GM12878 (cell line): ENCODE data around the gene MTIF2. TPM values are rescaled to one million over a fixed set of nuclear protein-coding genes. Genes with fewer than 3 reads are reported as not detected.

ENCODE experiments used
- ATAC-seq: fragments of 200-7000 bp; cut with Tn5 transposase; 3 replicates; pipeline ENCODE4 v1.9.1; 2020; ENCODE audit warnings: mild to moderate bottlenecking, moderate library complexity
- BruUV-seq: library from RNA; stranded (reverse); fragments of 400-500 nt; replicated peaks from 2 replicates; lab custom pipeline; 2021; lab: Mats Ljungman, UMichigan
- CTCF ChIA-PET: fragments of 300-600 bp; sonication (Branson Sonifier 250); formaldehyde crosslinking; extraction: SDS; loops from one replicate; lab custom pipeline; 2021; ENCODE audit warnings: inconsistent platforms; lab: Yijun Ruan, JAX
- POLR2A ChIA-PET: fragments of 350-600 bp; formaldehyde crosslinking; extraction: SDS; loops from one replicate; lab custom pipeline; 2021; ENCODE audit warnings: inconsistent platforms; lab: Charles Lee
- RAD21 ChIA-PET: fragments of 300-600 bp; sonication (Branson Sonifier 250); formaldehyde crosslinking; loops from one replicate; lab custom pipeline; 2023; ENCODE audit warnings: antibody characterized with exemption; ENCODE audit not compliant: unreplicated experiment; lab: Charles Lee
- SMC1A ChIA-PET: fragments of 300-600 bp; sonication (Branson Sonifier 250); formaldehyde crosslinking; loops from one replicate; lab custom pipeline; 2023; ENCODE audit not compliant: unreplicated experiment, uncharacterized antibody; lab: Charles Lee
- DNase-seq: peaks from one replicate; pipeline ENCODE4 v3.0.0-alpha.2; 2011; ENCODE audit warnings: low read depth, low spot score
- FAIRE-seq: peaks from 3 replicates; lab custom pipeline; 2011; peaks lifted over from hg19 to GRCh38; lab: Jason Lieb, UNC
- H2AFZ ChIP-seq: 2 replicates; pipeline ENCODE4 v1.6.0; 2011; ENCODE audit warnings: low read depth, low read length, control low read depth; ENCODE audit not compliant: control insufficient read depth
- H3K27ac ChIP-seq: 2 replicates; pipeline ENCODE4 v1.5.1; 2011; ENCODE audit warnings: control low read depth; ENCODE audit not compliant: control insufficient read depth, insufficient read depth
- H3K27me3 ChIP-seq, 2 experiments: replicated peaks in 1 of 2; 2 replicates each; pipeline versions ENCODE4 v1.6.0 to v1.6.1; 2011; ENCODE audit warnings: low read length in 1 of 2; ENCODE audit not compliant: control insufficient read depth in 2 of 2, insufficient read depth in 2 of 2
- H3K36me3 ChIP-seq, 2 experiments: 2 replicates each; pipeline ENCODE4 v1.5.1; 2011; ENCODE audit warnings: low read length in 1 of 2; ENCODE audit not compliant: control insufficient read depth in 2 of 2, insufficient read depth in 2 of 2
- H3K4me1 ChIP-seq: 2 replicates; pipeline ENCODE4 v1.6.1; 2011; ENCODE audit warnings: mild to moderate bottlenecking, low read length, moderate library complexity, mixed read lengths; ENCODE audit not compliant: control insufficient read depth, insufficient read depth
- H3K4me2 ChIP-seq: 2 replicates; pipeline ENCODE4 v1.6.0; 2011; ENCODE audit warnings: control low read depth; ENCODE audit not compliant: control insufficient read depth, insufficient read depth
- H3K4me3 ChIP-seq: fragments of 200-600 bp; sonication (generic); 2 replicates; pipeline ENCODE4 v1.5.1; 2016
- H3K79me2 ChIP-seq: 2 replicates; pipeline ENCODE4 v1.6.0; 2011; ENCODE audit warnings: low read length; ENCODE audit not compliant: control insufficient read depth, insufficient read depth
- H3K9ac ChIP-seq: 2 replicates; pipeline ENCODE4 v1.8.0; 2011; ENCODE audit warnings: low read length, control low read depth, mixed read lengths; ENCODE audit not compliant: control insufficient read depth, insufficient read depth
- H3K9me3 ChIP-seq: replicated peaks from 3 replicates; pipeline ENCODE4 v1.5.1; 2011; ENCODE audit warnings: mild to moderate bottlenecking, low read length; ENCODE audit not compliant: control insufficient read depth, insufficient read depth
- H4K20me1 ChIP-seq: 2 replicates; pipeline ENCODE4 v1.6.0; 2011; ENCODE audit not compliant: control insufficient read depth, insufficient read depth
- CBX5 ChIP-seq: sonication (generic); IDR thresholded peaks from 2 replicates; pipeline ENCODE4 v1.6.1; 2016; ENCODE audit warnings: low read depth, moderate library complexity, mild to moderate bottlenecking, inconsistent platforms
- KDM1A ChIP-seq: fragments of 200-600 bp; sonication (generic); IDR thresholded peaks from 2 replicates; pipeline ENCODE4 v1.6.1; 2016; ENCODE audit warnings: borderline replicate concordance
- PML ChIP-seq: IDR thresholded peaks from 2 replicates; pipeline ENCODE4 v1.6.1; 2012; ENCODE audit warnings: low read length, inconsistent platforms
- RBBP5 ChIP-seq: fragments of 200-600 bp; sonication (generic); conservative IDR thresholded peaks from 2 replicates; pipeline ENCODE4 v1.6.1; 2016
- REST ChIP-seq: IDR thresholded peaks from 2 replicates; pipeline ENCODE4 v1.6.1; 2012; ENCODE audit warnings: mild to moderate bottlenecking, low read depth, low read length
- SIX5 ChIP-seq: IDR thresholded peaks from 2 replicates; pipeline ENCODE4 v1.6.1; 2011; ENCODE audit warnings: mild to moderate bottlenecking, low read depth, low read length, moderate library complexity; ENCODE audit not compliant: severe bottlenecking
- SMC3 ChIP-seq: IDR thresholded peaks from 2 replicates; pipeline ENCODE4 v1.6.1; 2011; ENCODE audit warnings: low read length, improper control_type of control experiment, borderline replicate concordance
- ZBED1 ChIP-seq: IDR thresholded peaks from 2 replicates; pipeline ENCODE4 v1.6.1; 2016; ENCODE audit warnings: borderline replicate concordance
- ZBTB40 ChIP-seq: fragments of 450-650 bp; IDR thresholded peaks from 2 replicates; pipeline ENCODE4 v1.6.1; 2016; ENCODE audit warnings: mild to moderate bottlenecking, moderate library complexity, borderline replicate concordance
- ZNF687 ChIP-seq: fragments of 450-650 bp; IDR thresholded peaks from 2 replicates; pipeline ENCODE4 v1.6.1; 2017; ENCODE audit warnings: mild to moderate bottlenecking, moderate library complexity
- WGBS: methylation state at CpG from one replicate; pipeline ENCODE4 v1.1.6; 2016; ENCODE audit warnings: low lambda C conversion rate; ENCODE audit not compliant: insufficient replicate concordance, insufficient coverage; ENCODE audit errors: missing lambda C conversion rate; 5-methylcytosine and 5-hydroxymethylcytosine counted together
- in situ Hi-C: fragments of 300-500 bp; cut with MboI; formaldehyde crosslinking; loops from 9 replicates; pipeline ENCODE4 v1.14.3; 2018; ENCODE audit warnings: mixed read lengths
- intact Hi-C: fragments of 100-400 bp; cut with micrococcal nuclease; formaldehyde crosslinking; loops from one replicate; pipeline ENCODE4 v1.14.2; 2022; ENCODE audit not compliant: unreplicated experiment
- polyA plus RNA-seq, 11 experiments: library from polyadenylated mRNA; depleted of rRNA in 4 of 11; unstranded in 6 of 11; stranded (reverse) in 5 of 11; fragments of >200 nt; fragmentation: Nextera tagmentation in 4 of 11; fragmentation: Illumina TruSeq in 1 of 11; extraction: Ambion mirVana in 4 of 11; extraction: Trizol in 1 of 11; gene quantifications; 1 replicate in 1 of 11; 2 replicates in 10 of 11; pipeline versions ENCODE4 v1.2.1 to v1.2.3, GENCODE V29; 2011 to 2016; ENCODE audit warnings: inconsistent platforms in 2 of 11, missing spikeins in 2 of 11, low read depth in 1 of 11
- total RNA-seq, 4 experiments: library from RNA; depleted of rRNA in 3 of 4; stranded (reverse); fragments of >200 nt in 3 of 4; fragmentation: Illumina TruSeq in 1 of 4; extraction: Trizol in 1 of 4; gene quantifications; 2 replicates each; pipeline versions ENCODE4 v1.2.1 to v1.2.3, GENCODE V29; 2013 to 2021
- TF ChIP-seq, protein P1 (sequence below): IDR thresholded peaks from 2 replicates; pipeline ENCODE4 v1.6.1; 2011; ENCODE audit warnings: borderline replicate concordance, low read depth, mild to moderate bottlenecking, moderate library complexity, mixed read lengths, low read length; ENCODE audit not compliant: insufficient read depth; ENCODE audit errors: extremely low read length

The MTIF2 gene
- total and polyA plus RNA-seq, 10 of the 15 experiments (the other 5 are each of a cell fraction or from before 2014, with no cell fraction given): 26.4 to 63.7 (median 40.0) TPM

DNA sequence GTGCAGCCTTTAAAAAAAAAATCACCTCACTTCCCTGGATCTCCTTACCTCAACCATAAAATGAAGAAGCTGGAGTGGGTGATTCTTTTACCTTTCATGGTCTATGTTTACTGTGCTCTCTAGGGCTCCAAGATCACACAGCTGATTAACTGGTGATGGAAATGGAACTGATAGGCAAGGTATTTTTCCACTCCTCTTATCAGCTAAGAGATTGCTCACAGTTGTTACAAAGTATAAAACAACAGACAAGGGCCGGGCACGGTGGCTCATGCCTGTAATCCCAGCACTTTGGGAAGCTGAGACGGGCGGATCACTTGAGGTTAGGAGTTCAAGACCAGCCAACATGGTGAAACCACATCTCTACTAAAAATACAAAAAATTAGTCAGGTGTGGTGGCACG is 22.0 kb downstream of the MTIF2 start:
- CTCF ChIA-PET: interaction anchor here (1.2 kb wide), 1 partner anchor 9 kb away, joined by 3 read pairs; no protein-coding TSS in a partner anchor
- Histone ChIP-seq H3K9ac (no peak overlapping the region), H3K4me3 (no peak overlapping the region), H3K4me2 (no peak overlapping the region), H3K79me2 (no peaks in the 10 kb centered on the region), H3K27ac (no peak overlapping the region), H3K9me3 (no peaks in the 10 kb centered on the region), H2AFZ (no peak overlapping the region), H3K27me3 (no peaks in the 10 kb centered on the region), H3K36me3 (peaks cover 0 to 24% of the 10 kb centered on the region in 2 experiments; a peak in 3 of 4 replicates), H4K20me1 (no peaks in the 10 kb centered on the region), H3K4me1 (no peaks in the 10 kb centered on the region)
- RAD21 ChIA-PET: no interaction called here
- intact Hi-C loops: no loop called here
- POLR2A ChIA-PET: no interaction called here
- DNase-seq (no peak), ATAC-seq (no peak), FAIRE-seq (no peak)
- SMC1A ChIA-PET: interaction anchor here (1.6 kb wide), 1 partner anchor 10 kb away, joined by 6 read pairs; no protein-coding TSS in a partner anchor
- in situ Hi-C loops: no loop called here
- over 99% methylated on average over 5 of the region's 5 CpGs for WGBS
- BruUV-seq: no TSS peak
- TF ChIP-seq CBX5 (no peak), SMC3 (no peak), ZNF687 (no peak), ZBED1 (no peak), KDM1A (no peak), ZBTB40 (no peak), SIX5 (no peak), PML (no peak), REST (no peak), RBBP5 (no peak)
- TF ChIP-seq, protein P1, sequence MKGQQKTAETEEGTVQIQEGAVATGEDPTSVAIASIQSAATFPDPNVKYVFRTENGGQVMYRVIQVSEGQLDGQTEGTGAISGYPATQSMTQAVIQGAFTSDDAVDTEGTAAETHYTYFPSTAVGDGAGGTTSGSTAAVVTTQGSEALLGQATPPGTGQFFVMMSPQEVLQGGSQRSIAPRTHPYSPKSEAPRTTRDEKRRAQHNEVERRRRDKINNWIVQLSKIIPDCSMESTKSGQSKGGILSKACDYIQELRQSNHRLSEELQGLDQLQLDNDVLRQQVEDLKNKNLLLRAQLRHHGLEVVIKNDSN: no peak
